Hypothalamus (tissue), 51 donors: Measurements from ENCODE around the gene FRMD5.
"Not testable (repeated sequence)": the region's sequence is repeated elsewhere in the genome, so short reads cannot be mapped to it uniquely, and the experiment has no call there.

Experiments
- DNase-seq, 51 donors: peaks; one replicate each; lab custom pipeline; 2025; lab: John Stamatoyannopoulos, UW

FRMD5 gene

GRCh38 chr15:44034933-44035624 is 160.0 kb downstream of the FRMD5 start:
- DNase-seq: no peak

GRCh38 chr15:44034334-44034733 is 160.7 kb downstream of the FRMD5 start:
- no peak for DNase-seq

- DNase-seq: peak in 18 of 51 donors; percentile 1 to 35 (median 14)
Observed at GRCh38 chr15:44033894-44034293, 161.2 kb downstream of the FRMD5 start.

- DNase-seq: not testable (repeated sequence)
Observed at GRCh38 chr15:44032820-44033219, 162.3 kb downstream of the FRMD5 start.

GRCh38 chr15:44029940-44030568 is 165.0 kb downstream of the FRMD5 start:
- DNase-seq: no peak

GRCh38 chr15:44029003-44029402 is 166.1 kb downstream of the FRMD5 start:
- peak in 1 of 51 donors; percentile 2 for DNase-seq

GRCh38 chr15:44028349-44028748 is 166.7 kb downstream of the FRMD5 start:
- DNase-seq: no peak

GRCh38 chr15:44024155-44024554 is 170.9 kb downstream of the FRMD5 start:
- DNase-seq: no peak

GRCh38 chr15:44023176-44023575 is 171.9 kb downstream of the FRMD5 start:
- no peak for DNase-seq

- no peak for DNase-seq
Observed at GRCh38 chr15:44018151-44018550, 176.9 kb downstream of the FRMD5 start.

GRCh38 chr15:44015545-44016305 is 179.3 kb downstream of the FRMD5 start:
- no peak for DNase-seq

GRCh38 chr15:44011238-44011854 is 183.7 kb downstream of the FRMD5 start:
- DNase-seq: no peak

GRCh38 chr15:44010089-44010488 is 185.0 kb downstream of the FRMD5 start:
- no peak for DNase-seq

GRCh38 chr15:44009038-44009437 is 186.0 kb downstream of the FRMD5 start:
- DNase-seq: no peak

- peak in 1 of 51 donors; percentile 8 for DNase-seq
Observed at GRCh38 chr15:44000248-44000647, 194.8 kb downstream of the FRMD5 start.

GRCh38 chr15:43998607-43999006 is 196.5 kb downstream of the FRMD5 start:
- DNase-seq: peak in 5 of 51 donors; percentile 8 to 31 (median 9)

- peak in 5 of 51 donors; percentile 5 to 26 (median 8) for DNase-seq
Observed at GRCh38 chr15:43991206-43991605, 203.9 kb downstream of the FRMD5 start.

- DNase-seq: no peak
Observed at GRCh38 chr15:43989938-43990337, 205.1 kb downstream of the FRMD5 start.

GRCh38 chr15:43988900-43989299 is 206.2 kb downstream of the FRMD5 start:
- DNase-seq: no peak

GRCh38 chr15:43987924-43988323 is 207.1 kb downstream of the FRMD5 start:
- no peak for DNase-seq
